HEK293 (cell line): ENCODE measurements around the gene HNF1A.

Experiments used
- CTCF ChIA-PET: fragments of 350-600 bp; formaldehyde crosslinking; extraction: SDS; loops from one replicate; lab custom pipeline; 2021; ENCODE audit warnings: antibody characterized with exemption; lab: Yijun Ruan, JAX
- POLR2A ChIA-PET: fragments of 300-600 bp; formaldehyde crosslinking; extraction: SDS; loops from one replicate; lab custom pipeline; 2020; ENCODE audit warnings: antibody characterized with exemption, inconsistent platforms; lab: Yijun Ruan, JAX
- H3K27ac ChIP-seq: fragments of 200-500 bp; sonication (Bioruptor generic); 2 replicates; pipeline ENCODE4 v1.5.1; 2014; ENCODE audit warnings: low read depth, low read length, control low read depth, inconsistent platforms; ENCODE audit errors: extremely low read depth
- H3K36me3 ChIP-seq, 2 experiments: fragments of 200-500 bp in 1 of 2; sonication (Bioruptor generic) in 1 of 2; 1 replicate in 1 of 2; 2 replicates in 1 of 2; pipeline ENCODE4 v1.5.1; 2014 to 2017; ENCODE audit warnings: inconsistent platforms in 2 of 2, low read length in 2 of 2; ENCODE audit not compliant: control insufficient read depth in 2 of 2, insufficient read depth in 1 of 2
- H3K4me1 ChIP-seq: fragments of 200-500 bp; sonication (Bioruptor generic); 2 replicates; pipeline ENCODE4 v1.5.1; 2014; ENCODE audit warnings: mild to moderate bottlenecking, low read length, inconsistent platforms; ENCODE audit not compliant: control insufficient read depth, insufficient read depth
- H3K4me3 ChIP-seq: 2 replicates; pipeline ENCODE4 v1.5.1; 2011; ENCODE audit warnings: low read depth, mild to moderate bottlenecking, control low read depth, low read length, moderate library complexity
- H3K9me3 ChIP-seq: fragments of 200-500 bp; sonication (Bioruptor generic); 2 replicates; pipeline ENCODE4 v1.5.1; 2014; ENCODE audit warnings: low read depth, low read length, inconsistent platforms; ENCODE audit not compliant: control insufficient read depth, insufficient read depth
- AEBP2 ChIP-seq: fragments of 450-650 bp; formaldehyde crosslinking; IDR thresholded peaks from 2 replicates; pipeline ENCODE4 v1.5.1; 2016; ENCODE audit warnings: missing biosample characterization, missing genetic modification characterization, borderline replicate concordance
- GLIS1 ChIP-seq: fragments of 450-650 bp; formaldehyde crosslinking; IDR thresholded peaks from 2 replicates; pipeline ENCODE4 v1.5.1; 2016; ENCODE audit warnings: missing biosample characterization, missing genetic modification characterization
- HOXA7 ChIP-seq: sonication (generic); formaldehyde crosslinking; IDR thresholded peaks from 2 replicates; pipeline ENCODE4 v1.8.1; 2022; ENCODE audit warnings: missing genetic modification reagents, borderline replicate concordance
- REST ChIP-seq: fragments of 450-650 bp; formaldehyde crosslinking; IDR thresholded peaks from 2 replicates; pipeline ENCODE4 v1.5.1; 2016; ENCODE audit warnings: missing biosample characterization, missing genetic modification characterization
- ZBTB21 ChIP-seq: fragments of 450-650 bp; formaldehyde crosslinking; IDR thresholded peaks from 2 replicates; pipeline ENCODE4 v1.5.1; 2017; ENCODE audit warnings: missing biosample characterization, missing genetic modification characterization
- ZIC2 ChIP-seq: fragments of 450-650 bp; formaldehyde crosslinking; IDR thresholded peaks from 2 replicates; pipeline ENCODE4 v1.5.1; 2016; ENCODE audit warnings: missing biosample characterization, missing genetic modification characterization
- ZNF280C ChIP-seq: fragments of 450-650 bp; formaldehyde crosslinking; IDR thresholded peaks from 2 replicates; pipeline ENCODE4 v1.5.1; 2016; ENCODE audit warnings: missing biosample characterization, missing genetic modification characterization
- ZNF362 ChIP-seq: fragments of 450-650 bp; formaldehyde crosslinking; IDR thresholded peaks from 2 replicates; pipeline ENCODE4 v1.5.1; 2016; ENCODE audit warnings: missing biosample characterization, missing genetic modification characterization
- ZNF366 ChIP-seq: fragments of 450-650 bp; formaldehyde crosslinking; conservative IDR thresholded peaks from 2 replicates; pipeline ENCODE4 v1.5.1; 2016; ENCODE audit warnings: missing biosample characterization, missing genetic modification characterization
- ZNF654 ChIP-seq: fragments of 450-650 bp; formaldehyde crosslinking; IDR thresholded peaks from 2 replicates; pipeline ENCODE4 v1.5.1; 2016; ENCODE audit warnings: low read depth, missing biosample characterization, missing genetic modification characterization
- ZNF664 ChIP-seq: fragments of 450-650 bp; formaldehyde crosslinking; IDR thresholded peaks from 2 replicates; pipeline ENCODE4 v1.5.1; 2016; ENCODE audit warnings: missing biosample characterization, missing genetic modification characterization
- ZNF791 ChIP-seq: fragments of 450-650 bp; formaldehyde crosslinking; IDR thresholded peaks from 2 replicates; pipeline ENCODE4 v1.5.1; 2016; ENCODE audit warnings: missing biosample characterization, missing genetic modification characterization

Gene HNF1A

GRCh38 chr12:120970310-120970709 lies 8.0 kb upstream of the HNF1A start:
- H3K4me1 ChIP-seq = no peaks in the 10 kb centered on the region
- H3K36me3 ChIP-seq = no peaks in the 10 kb centered on the region
- POLR2A ChIA-PET = no interaction called here
- no peaks in the 10 kb centered on the region for H3K9me3 ChIP-seq
- CTCF ChIA-PET = interaction anchor here (1.2 to 2.0 kb wide), 2 partner anchors 11 to 387 kb away, joined by 3 to 6 read pairs; no protein-coding TSS in a partner anchor
- peak; percentile 56 for TF ChIP-seq ZIC2 (tag by site-specific recombination)
- TF ChIP-seq ZNF280C (tag by site-specific recombination) = no peak
- TF ChIP-seq ZBTB21 (tag by site-specific recombination) = peak; percentile 49; the same call in 1 of the 2 replicates
- TF ChIP-seq AEBP2 (tag by site-specific recombination) = no peak
- peak; percentile 48; the same call in 1 of the 2 replicates for TF ChIP-seq GLIS1
- TF ChIP-seq, all 188 proteins: peak for 3
- Histone ChIP-seq H3K27ac (no peak overlapping the region), H3K4me3 (no peak overlapping the region)

GRCh38 chr12:120971299-120972180 lies 6.8 kb upstream of the HNF1A start:
- H3K27ac ChIP-seq = no peak overlapping the region
- TF ChIP-seq REST (no peak), ZBTB21 (tag by site-specific recombination) (0 out of 2 replicates have a peak, but pooled peaks have one; percentile 11), ZNF362 (tag by site-specific recombination) (0 out of 2 replicates have a peak, but pooled peaks have one; percentile 23), ZNF791 (tag by site-specific recombination) (no peak), ZNF654 (tag by site-specific recombination) (peak; percentile 80), HOXA7 (CRISPR knock-in tag) (no peak), ZNF664 (peak; percentile 94), ZNF366 (peak; percentile 85), GLIS1 (0 out of 2 replicates have a peak, but pooled peaks have one; percentile 8)
- ChIA-PET CTCF (interaction anchor here (0.5 to 3.5 kb wide), 57 partner anchors 8 to 647 kb away, joined by 3 to 32 read pairs (median 4); partner anchors contain the start of gene POP5), POLR2A (interaction anchor here (0.6 to 1.2 kb wide), 4 partner anchors 28 to 475 kb away, joined by 4 to 8 read pairs (median 6); partner anchors contain the start of gene POP5)
- H3K36me3 ChIP-seq = no peaks in the 10 kb centered on the region
- H3K4me3 ChIP-seq = no peak overlapping the region
- H3K9me3 ChIP-seq = no peaks in the 10 kb centered on the region
- H3K4me1 ChIP-seq = no peaks in the 10 kb centered on the region
